Osteoblast (primary cell): ENCODE results near the gene BOLL. TPM values are rescaled to one million over a fixed set of nuclear protein-coding genes. Genes with fewer than 3 reads are reported as not detected.
"Not testable (repeated sequence)": the region's sequence is repeated elsewhere in the genome, so short reads cannot be mapped to it uniquely, and the experiment has no call there.

Source experiments
- DNase-seq: peaks from one replicate; pipeline ENCODE4 v3.0.0; 2011; ENCODE audit warnings: low spot score, mixed read lengths; ENCODE audit not compliant: insufficient read length; ENCODE audit errors: missing footprints
- H2AFZ ChIP-seq: 2 replicates; pipeline ENCODE4 v1.6.0; 2011; ENCODE audit warnings: mild to moderate bottlenecking, low read length
- H3K27ac ChIP-seq: 2 replicates; pipeline ENCODE4 v1.5.1; 2011; ENCODE audit warnings: mild to moderate bottlenecking, low read depth, low read length, moderate library complexity
- H3K27me3 ChIP-seq: 2 replicates; pipeline ENCODE4 v1.6.0; 2012; ENCODE audit warnings: mild to moderate bottlenecking, control low read depth, inconsistent platforms, low read length, moderate library complexity; ENCODE audit not compliant: insufficient read depth
- H3K36me3 ChIP-seq: 2 replicates; pipeline ENCODE4 v1.5.1; 2011; ENCODE audit warnings: mild to moderate bottlenecking, low read length, control low read depth, moderate library complexity; ENCODE audit not compliant: insufficient read depth
- H3K4me1 ChIP-seq: 2 replicates; pipeline ENCODE4 v1.5.1; 2011; ENCODE audit warnings: mild to moderate bottlenecking, low read length, control low read depth, moderate library complexity; ENCODE audit not compliant: insufficient read depth
- H3K4me2 ChIP-seq: 2 replicates; pipeline ENCODE4 v1.6.0; 2011; ENCODE audit warnings: mild to moderate bottlenecking, low read length; ENCODE audit not compliant: insufficient read depth
- H3K4me3 ChIP-seq: fragments of 200-600 bp; sonication (generic); 3 replicates; pipeline ENCODE4 v1.5.1; 2012; ENCODE audit warnings: mild to moderate bottlenecking, low read length, inconsistent platforms; ENCODE audit not compliant: insufficient read depth
- H3K79me2 ChIP-seq: 2 replicates; pipeline ENCODE4 v1.6.0; 2012; ENCODE audit warnings: mild to moderate bottlenecking, low read length, control low read depth, inconsistent platforms; ENCODE audit not compliant: insufficient read depth
- H3K9me3 ChIP-seq: 2 replicates; pipeline ENCODE4 v1.5.1; 2011; ENCODE audit warnings: low read depth, low read length, control low read depth
- H4K20me1 ChIP-seq: 2 replicates; pipeline ENCODE4 v1.6.0; 2012; ENCODE audit warnings: mild to moderate bottlenecking, low read length, control low read depth; ENCODE audit not compliant: insufficient read depth
- CTCF ChIP-seq: IDR thresholded peaks from 2 replicates; pipeline ENCODE4 v1.5.1; 2011; ENCODE audit warnings: mild to moderate bottlenecking, low read depth, low read length, moderate library complexity; ENCODE audit errors: extremely low read depth
- total RNA-seq: library from RNA; depleted of rRNA; stranded (reverse); fragments of >200 nt; gene quantifications from 2 replicates; pipeline ENCODE4 v1.2.3, GENCODE V29; 2012

The BOLL gene
- total RNA-seq, 1 donor, result not detected

GRCh38 chr2:197713271-197713670 is 71.8 kb downstream of the BOLL start:
- Histone ChIP-seq H3K9me3 (no peaks in the 10 kb centered on the region), H3K27ac (no peak overlapping the region), H3K4me2 (no peak overlapping the region), H4K20me1 (peaks cover 8% of the 10 kb centered on the region), H2AFZ (no peak overlapping the region), H3K4me3 (no peak overlapping the region), H3K27me3 (no peaks in the 10 kb centered on the region), H3K79me2 (peaks cover 22% of the 10 kb centered on the region), H3K4me1 (peaks cover 7% of the 10 kb centered on the region), H3K36me3 (peaks cover 10% of the 10 kb centered on the region)
- DNase-seq, result no peak
- TF ChIP-seq CTCF, result no peak

- Histone ChIP-seq H3K9me3 (no peaks in the 10 kb centered on the region), H3K4me2 (no peak overlapping the region), H3K79me2 (peaks cover 31% of the 10 kb centered on the region)
These were observed 73.5 kb downstream of the BOLL start for GRCh38 chr2:197711578-197711977.

GRCh38 chr2:197710424-197711042 is 74.6 kb downstream of the BOLL start:
- no peak for DNase-seq
- Histone ChIP-seq H3K9me3 (no peaks in the 10 kb centered on the region), H3K36me3 (peaks cover 10% of the 10 kb centered on the region), H3K27ac (no peak overlapping the region), H3K4me3 (no peak overlapping the region), H3K27me3 (no peaks in the 10 kb centered on the region), H3K4me2 (no peak overlapping the region), H3K79me2 (peaks cover 40% of the 10 kb centered on the region), H4K20me1 (peaks cover 23% of the 10 kb centered on the region), H2AFZ (no peak overlapping the region), H3K4me1 (peaks cover 29% of the 10 kb centered on the region)
- no peak for TF ChIP-seq CTCF

More at GRCh38 chr2:197711578-197711977, 73.5 kb downstream of the BOLL start:
- Histone ChIP-seq H2AFZ (no peak overlapping the region), H3K27me3 (no peaks in the 10 kb centered on the region), H3K4me1 (peaks cover 24% of the 10 kb centered on the region), H3K4me3 (no peak overlapping the region), H3K27ac (no peak overlapping the region), H4K20me1 (peaks cover 17% of the 10 kb centered on the region), H3K36me3 (peaks cover 10% of the 10 kb centered on the region)
- peak; percentile 63 for DNase-seq
- TF ChIP-seq CTCF, result no peak

GRCh38 chr2:197709140-197709539 is 76.0 kb downstream of the BOLL start:
- not testable (repeated sequence) for H2AFZ ChIP-seq, H3K36me3 ChIP-seq, DNase-seq, H3K27me3 ChIP-seq, H3K4me3 ChIP-seq, H3K9me3 ChIP-seq
- H3K79me2 ChIP-seq, result peaks cover 40% of the 10 kb centered on the region
- H4K20me1 ChIP-seq, result peaks cover 23% of the 10 kb centered on the region
- peak overlapping the region; percentile 98 for H3K4me2 ChIP-seq
- H3K4me1 ChIP-seq, result peaks cover 32% of the 10 kb centered on the region
- H3K27ac ChIP-seq, result peak overlapping the region; percentile 26
